HG03342 (cell line): Measurements from ENCODE around the gene RHBG.

ENCODE experiments used
- ATAC-seq: cut with Tn5 transposase; IDR thresholded peaks from one replicate; pipeline ENCODE4 v1.9.1; 2021; ENCODE audit warnings: mild to moderate bottlenecking, moderate library complexity; ENCODE audit not compliant: unreplicated experiment

The RHBG gene

GRCh38 chr1:156423422-156424352 is 54.7 kb downstream of the RHBG start:
- no peak for ATAC-seq

GRCh38 chr1:156424806-156425432 is 55.9 kb downstream of the RHBG start:
- no peak for ATAC-seq

- no peak for ATAC-seq
Observed at GRCh38 chr1:156425943-156426342, 56.9 kb downstream of the RHBG start.

DNA sequence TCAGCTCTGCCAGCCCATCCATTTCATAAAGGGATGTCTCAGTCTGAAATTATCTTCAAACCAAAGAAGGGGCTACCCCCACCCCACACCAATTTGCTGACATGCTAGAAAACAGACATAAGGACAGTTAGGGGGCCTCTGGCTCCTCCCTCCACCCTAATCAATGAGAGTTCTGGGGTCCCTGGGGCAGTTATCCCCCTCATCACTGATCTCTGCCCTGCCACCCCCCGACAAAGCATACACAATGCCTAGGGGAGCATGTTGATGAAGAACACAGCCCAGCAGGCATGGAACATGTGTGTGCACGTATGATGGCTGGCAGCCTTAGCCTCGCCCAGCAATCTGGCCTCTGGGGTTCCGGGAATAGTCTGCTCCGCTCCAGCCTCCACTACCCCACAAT is 58.9 kb downstream of the RHBG start:
- ATAC-seq: no peak

DNA sequence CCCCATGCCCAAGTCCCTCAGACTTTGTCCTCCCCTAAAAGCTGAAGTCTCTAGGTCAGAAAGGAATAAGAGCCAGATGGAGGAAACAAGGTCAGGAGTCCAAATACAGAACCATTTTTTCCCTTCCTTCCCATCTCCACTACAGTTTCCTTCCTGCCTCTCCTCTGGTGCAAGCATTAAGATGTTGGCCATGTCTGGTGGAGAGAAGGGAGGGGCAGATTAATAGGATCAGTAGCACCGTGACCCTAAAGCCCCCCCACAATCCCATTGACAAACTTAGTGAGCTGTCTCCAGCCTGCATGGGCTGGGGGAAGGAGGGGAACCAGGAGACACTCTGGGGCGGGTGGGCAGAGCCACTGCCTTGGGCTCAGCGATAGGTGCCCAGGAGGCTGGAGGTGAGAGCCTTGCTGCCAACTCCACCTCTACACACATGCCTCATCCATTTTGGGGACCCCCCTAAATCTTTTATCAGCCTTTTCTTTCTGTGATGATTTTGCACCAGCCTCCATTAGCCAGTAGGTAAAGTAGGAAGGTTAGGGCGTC is 59.8 kb downstream of the RHBG start:
- ATAC-seq: no peak

DNA sequence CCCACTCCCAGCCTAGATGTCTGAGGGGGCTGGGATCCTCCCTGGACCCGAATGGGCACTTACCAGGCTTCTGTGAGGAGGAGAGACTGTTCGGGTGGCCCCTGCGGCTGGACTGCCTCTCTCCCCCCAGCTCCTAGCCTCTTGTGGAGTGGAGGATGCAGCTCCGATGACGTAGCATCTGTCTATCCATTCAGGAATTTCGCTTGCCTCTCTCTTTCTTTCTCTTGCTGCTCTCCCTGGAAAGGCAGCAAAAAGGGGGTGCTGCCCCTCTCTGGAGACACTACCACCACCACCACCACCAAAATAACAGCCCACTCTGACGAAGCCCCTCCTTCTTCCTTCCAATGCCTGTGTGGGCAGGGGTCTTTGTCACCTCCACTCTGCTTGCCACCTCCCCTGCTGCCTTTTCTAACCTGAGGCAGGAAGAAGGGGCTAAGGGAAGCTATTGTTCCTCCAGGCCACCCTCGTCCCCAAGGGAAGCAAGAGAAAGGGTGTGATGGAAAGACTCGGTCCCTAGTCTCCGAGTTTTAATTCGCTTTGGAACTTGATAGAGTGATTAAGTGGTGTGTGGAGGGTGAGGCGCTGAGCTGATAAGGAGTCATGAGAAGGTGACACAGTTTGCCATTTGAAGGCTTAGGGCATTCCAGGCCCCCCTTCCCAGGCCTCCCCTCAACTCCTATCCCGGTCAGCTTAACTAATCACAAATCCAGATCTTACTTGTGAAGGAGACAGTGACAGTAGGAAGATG is 60.5 kb downstream of the RHBG start:
- ATAC-seq: no peak

GRCh38 chr1:156430303-156430702 is 61.3 kb downstream of the RHBG start:
- no peak for ATAC-seq

DNA sequence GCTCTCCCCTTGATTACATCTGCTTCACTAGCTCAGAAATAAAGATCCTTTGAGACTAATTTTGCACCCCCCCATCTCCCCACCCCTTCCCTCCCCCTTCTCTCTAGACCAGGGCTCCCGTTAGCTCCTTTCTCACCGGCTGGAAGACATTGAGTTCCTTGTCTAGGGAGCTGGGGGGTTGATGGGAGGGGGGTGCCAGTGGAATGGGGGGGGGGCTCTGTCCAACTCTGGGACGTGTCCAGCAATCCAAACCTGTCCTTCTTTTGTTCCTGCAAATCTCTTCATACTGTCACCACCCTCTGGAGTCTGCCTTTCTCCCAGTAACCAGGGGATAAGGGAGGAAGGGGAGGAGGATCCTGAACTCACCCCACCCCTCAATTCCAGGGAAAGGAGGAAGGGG is 61.9 kb downstream of the RHBG start:
- no peak for ATAC-seq

- ATAC-seq: no peak
Observed at GRCh38 chr1:156431366-156431765, 62.4 kb downstream of the RHBG start.

DNA sequence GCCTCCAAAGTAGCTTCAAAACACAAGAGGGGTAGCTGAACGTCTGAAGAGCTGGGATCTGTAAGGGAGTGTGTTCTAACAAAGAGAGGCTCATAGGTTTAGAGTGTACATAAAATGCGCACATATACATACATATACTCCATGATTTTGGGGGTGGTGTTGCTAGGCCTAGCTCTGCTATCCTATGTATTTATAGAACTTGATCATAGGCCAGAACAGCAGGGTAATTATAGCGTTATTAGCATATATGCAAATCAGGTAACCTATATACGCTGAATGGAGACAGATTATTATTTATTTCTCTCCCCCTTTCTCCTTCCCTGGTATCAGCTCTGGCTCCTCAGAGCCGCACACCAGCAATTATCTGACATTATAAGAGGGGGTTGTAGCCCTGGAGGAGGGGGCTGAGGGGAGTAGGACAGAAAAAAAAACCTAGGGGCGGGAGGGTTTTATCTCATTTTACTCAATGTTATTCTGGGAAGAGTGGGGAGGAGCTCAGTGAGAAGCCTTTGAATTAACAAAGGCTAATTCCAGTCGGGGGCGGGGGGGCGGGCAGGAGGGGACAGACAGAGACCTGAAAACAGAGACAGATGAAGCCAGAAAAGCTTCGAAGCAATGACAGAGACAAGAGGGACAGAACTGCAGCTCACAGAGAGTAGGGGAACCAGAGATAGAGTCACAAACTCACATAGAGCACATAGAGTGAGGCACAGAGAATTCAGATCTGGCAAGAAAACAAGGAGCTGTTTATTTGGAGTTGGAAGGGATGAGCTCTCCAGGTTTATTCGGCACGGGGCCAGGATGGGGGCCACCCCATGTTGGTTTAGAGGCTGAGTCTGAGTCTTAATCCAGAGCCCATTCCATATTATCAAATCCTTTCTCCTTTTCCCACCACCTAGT is 63.0 kb downstream of the RHBG start:
- ATAC-seq: no peak

DNA sequence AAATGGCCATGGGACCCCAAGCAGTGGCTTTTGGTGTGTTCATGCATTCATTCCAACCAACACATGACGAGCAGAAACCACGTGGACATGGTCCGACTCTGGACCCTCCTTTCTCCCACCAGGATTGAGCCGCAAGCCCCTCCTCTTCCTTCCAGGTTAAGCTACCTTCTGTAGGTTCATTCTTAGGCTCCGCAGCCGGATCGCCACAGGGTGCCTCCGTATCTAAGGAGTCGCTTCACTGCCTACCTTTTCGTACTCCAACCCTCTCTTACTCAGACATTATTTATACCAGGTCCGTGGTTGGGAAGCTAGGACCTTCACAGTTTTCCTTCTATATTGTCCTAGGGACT is 63.6 kb downstream of the RHBG start:
- ATAC-seq: no peak

DNA sequence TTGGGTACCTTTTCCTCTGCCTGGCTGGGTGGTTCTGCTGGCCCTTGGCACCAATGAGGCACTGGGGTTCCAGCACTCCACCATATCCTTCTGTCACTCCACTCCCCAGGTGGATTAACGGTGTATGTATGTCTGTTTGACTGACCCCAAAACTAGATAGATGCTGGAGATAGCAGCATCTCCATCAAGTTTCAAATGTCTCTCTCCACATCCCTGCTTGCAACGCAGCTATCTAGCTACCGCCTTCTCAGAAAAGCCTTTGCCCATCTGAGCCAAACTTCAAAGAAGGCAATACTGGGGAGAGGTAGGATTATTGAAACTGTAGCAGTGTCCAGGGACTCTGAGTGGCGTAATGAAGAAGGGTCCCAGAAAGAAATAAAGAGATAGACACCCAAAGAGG is 64.0 kb downstream of the RHBG start:
- ATAC-seq: no peak

GRCh38 chr1:156433602-156434001 is 64.6 kb downstream of the RHBG start:
- no peak for ATAC-seq
